H1 (cell line): Measurements from ENCODE around the gene SLC5A12. TPM values are rescaled to one million over a fixed set of nuclear protein-coding genes. Genes with fewer than 3 reads are reported as not detected.

Experiments
- CTCF ChIA-PET: fragments of 300-600 bp; sonication (Branson Sonifier 250); formaldehyde crosslinking; loops from one replicate; lab custom pipeline; 2021; ENCODE audit not compliant: partially characterized antibody; lab: Charles Lee
- POLR2A ChIA-PET: fragments of 300-600 bp; sonication (Branson Sonifier 250); formaldehyde crosslinking; loops from one replicate; lab custom pipeline; 2021; ENCODE audit warnings: inconsistent platforms; ENCODE audit not compliant: partially characterized antibody; lab: Charles Lee
- DNase-seq, 2 experiments: peaks; one replicate each; pipeline versions ENCODE4 v3.0.0 to v3.0.0-alpha.2; 2010 to 2022; ENCODE audit warnings: low spot score in 2 of 2, low read depth in 1 of 2, mixed read lengths in 1 of 2
- FAIRE-seq: peaks from 2 replicates; lab custom pipeline; 2011; peaks lifted over from hg19 to GRCh38; lab: Jason Lieb, UNC
- H2AFZ ChIP-seq: 2 replicates; pipeline ENCODE4 v1.8.1; 2012; ENCODE audit warnings: low read length, inconsistent platforms
- H2AK5ac ChIP-seq: 2 replicates; pipeline ENCODE4 v1.6.1; 2013; ENCODE audit warnings: low read depth, low read length
- H2BK120ac ChIP-seq: replicated peaks from 2 replicates; pipeline ENCODE3; 2013; ENCODE audit warnings: low read depth, low read length, inconsistent platforms
- H2BK12ac ChIP-seq: 2 replicates; pipeline ENCODE4 v1.6.1; 2013; ENCODE audit warnings: low read depth, low read length
- H2BK15ac ChIP-seq: 2 replicates; pipeline ENCODE4 v1.6.1; 2013; ENCODE audit warnings: low read length
- H2BK20ac ChIP-seq: 2 replicates; pipeline ENCODE4 v1.6.1; 2013; ENCODE audit warnings: low read length
- H2BK5ac ChIP-seq: 2 replicates; pipeline ENCODE4 v1.6.1; 2013; ENCODE audit warnings: low read depth, low read length
- H3K14ac ChIP-seq: 2 replicates; pipeline ENCODE4 v1.6.1; 2013; ENCODE audit warnings: inconsistent platforms; ENCODE audit not compliant: insufficient read length
- H3K18ac ChIP-seq: 2 replicates; pipeline ENCODE4 v1.6.1; 2013; ENCODE audit warnings: low read length; ENCODE audit errors: extremely low read depth
- H3K23ac ChIP-seq: 2 replicates; pipeline ENCODE4 v1.6.1; 2013; ENCODE audit warnings: inconsistent platforms; ENCODE audit not compliant: insufficient read length
- H3K23me2 ChIP-seq: 2 replicates; pipeline ENCODE4 v1.6.1; 2013; ENCODE audit warnings: low read depth, low read length
- H3K27ac ChIP-seq: 2 replicates; pipeline ENCODE4 v1.6.1; 2011; ENCODE audit warnings: low read depth, low read length, inconsistent platforms
- H3K27me3 ChIP-seq, 4 experiments: replicated peaks in 1 of 4; 1 replicate in 1 of 4; 2 replicates in 3 of 4; pipeline versions ENCODE4 v1.6.1 to v1.8.1; 2011 to 2013; ENCODE audit warnings: low read length in 3 of 4, mild to moderate bottlenecking in 3 of 4, inconsistent platforms in 2 of 4, mixed read lengths in 2 of 4, moderate library complexity in 1 of 4; ENCODE audit not compliant: control insufficient read depth in 3 of 4, insufficient read depth in 3 of 4; ENCODE audit errors: extremely low read depth in 1 of 4
- H3K36me3 ChIP-seq, 4 experiments: 2 replicates each; pipeline versions ENCODE4 v1.6.1 to v1.8.1; 2011 to 2013; ENCODE audit warnings: mild to moderate bottlenecking in 4 of 4, low read length in 3 of 4, moderate library complexity in 2 of 4, control low read depth in 1 of 4, inconsistent platforms in 1 of 4; ENCODE audit not compliant: insufficient read depth in 4 of 4, control insufficient read depth in 2 of 4
- H3K4ac ChIP-seq: replicated peaks from 2 replicates; pipeline ENCODE3; 2013; ENCODE audit warnings: low read length, low read depth, mixed read lengths, inconsistent platforms; ENCODE audit not compliant: insufficient read length
- H3K4me1 ChIP-seq, 4 experiments: replicated peaks in 1 of 4; 1 replicate in 1 of 4; 2 replicates in 3 of 4; pipeline versions ENCODE4 v1.6.1 to v1.8.1; 2011 to 2013; ENCODE audit warnings: low read length in 3 of 4, inconsistent platforms in 2 of 4, mixed read lengths in 1 of 4; ENCODE audit not compliant: insufficient read depth in 4 of 4, control insufficient read depth in 3 of 4
- H3K4me2 ChIP-seq, 2 experiments: 2 replicates each; pipeline versions ENCODE4 v1.6.1 to v1.8.1; 2011 to 2013; ENCODE audit warnings: low read depth in 2 of 2, low read length in 2 of 2, control low read depth in 1 of 2, inconsistent platforms in 1 of 2, mild to moderate bottlenecking in 1 of 2; ENCODE audit not compliant: insufficient read depth in 1 of 2
- H3K4me3 ChIP-seq, 4 experiments: fragments of 200-600, 300-600 bp in 1 of 4; sonication (generic), shearing (Covaris generic), sonication (Bioruptor Twin) in 1 of 4; 2 replicates each; pipeline versions ENCODE4 v1.5.1 to v1.8.1; 2011 to 2016; ENCODE audit warnings: low read length in 4 of 4, low read depth in 3 of 4, control low read depth in 2 of 4, inconsistent platforms in 2 of 4, mild to moderate bottlenecking in 2 of 4, mixed read lengths in 1 of 4, moderate library complexity in 1 of 4; ENCODE audit not compliant: insufficient read depth in 2 of 4; ENCODE audit errors: extremely low read depth in 1 of 4
- H3K56ac ChIP-seq: replicated peaks from 2 replicates; pipeline ENCODE3; 2013; ENCODE audit warnings: low read depth, mild to moderate bottlenecking, mixed read lengths, low read length, inconsistent platforms; ENCODE audit not compliant: insufficient read length
- H3K79me1 ChIP-seq: 2 replicates; pipeline ENCODE4 v1.6.1; 2013; ENCODE audit warnings: low read depth, low read length, control low read depth
- H3K79me2 ChIP-seq, 2 experiments: 2 replicates each; pipeline versions ENCODE4 v1.6.1 to v1.8.1; 2012 to 2013; ENCODE audit warnings: low read length in 2 of 2, mild to moderate bottlenecking in 2 of 2, inconsistent platforms in 1 of 2; ENCODE audit not compliant: insufficient read depth in 2 of 2, control insufficient read depth in 1 of 2
- H3K9ac ChIP-seq, 4 experiments: replicated peaks in 1 of 4; 1 replicate in 1 of 4; 2 replicates in 3 of 4; pipeline versions ENCODE4 v1.6.1 to v1.8.1; 2011 to 2013; ENCODE audit warnings: low read depth in 3 of 4, low read length in 3 of 4, control low read depth in 2 of 4, mild to moderate bottlenecking in 2 of 4, moderate library complexity in 2 of 4, inconsistent platforms in 1 of 4; ENCODE audit errors: extremely low read depth in 1 of 4
- H3K9me3 ChIP-seq, 2 experiments: 2 replicates each; pipeline versions ENCODE4 v1.6.1 to v1.8.1; 2012 to 2013; ENCODE audit warnings: mild to moderate bottlenecking in 2 of 2, moderate library complexity in 2 of 2, control low read depth in 1 of 2, inconsistent platforms in 1 of 2, low read depth in 1 of 2, low read length in 1 of 2, mixed read lengths in 1 of 2; ENCODE audit not compliant: insufficient read depth in 2 of 2
- H4K20me1 ChIP-seq, 2 experiments: replicated peaks in 1 of 2; 2 replicates each; pipeline versions ENCODE3 to v1.8.1; 2011 to 2013; ENCODE audit warnings: inconsistent platforms in 2 of 2, low read length in 2 of 2, mild to moderate bottlenecking in 1 of 2; ENCODE audit not compliant: insufficient read depth in 2 of 2, control insufficient read depth in 1 of 2
- H4K5ac ChIP-seq: 2 replicates; pipeline ENCODE4 v1.6.1; 2013; ENCODE audit warnings: low read length, low read depth, mixed read lengths, inconsistent platforms; ENCODE audit not compliant: insufficient read length
- H4K8ac ChIP-seq: 2 replicates; pipeline ENCODE4 v1.8.0; 2013; ENCODE audit warnings: mild to moderate bottlenecking, moderate library complexity, low read length, inconsistent platforms; ENCODE audit not compliant: insufficient read depth; ENCODE audit errors: extremely low read depth
- H4K91ac ChIP-seq: replicated peaks from 2 replicates; pipeline ENCODE3; 2013; ENCODE audit warnings: low read length, mixed read lengths, inconsistent platforms; ENCODE audit not compliant: insufficient read length
- ASH2L ChIP-seq: fragments of 200-600, 300-600 bp; sonication (generic); IDR thresholded peaks from one replicate; pipeline ENCODE4 v1.7.1; 2017; ENCODE audit warnings: low read length
- CBX8 ChIP-seq: fragments of 300-800, 300-1000 bp; sonication (generic); IDR thresholded peaks from 2 replicates; pipeline ENCODE4 v1.7.1; 2016; ENCODE audit warnings: low read depth, low read length, borderline replicate concordance
- CEBPB ChIP-seq: IDR thresholded peaks from 2 replicates; pipeline ENCODE4 v1.6.1; 2012; ENCODE audit warnings: low read depth, low read length
- CHD1 ChIP-seq: IDR thresholded peaks from 2 replicates; pipeline ENCODE4 v1.6.1; 2012; ENCODE audit warnings: low read depth, low read length, improper control_type of control experiment
- CREB1 ChIP-seq: IDR thresholded peaks from 2 replicates; pipeline ENCODE4 v1.6.1; 2012; ENCODE audit warnings: inconsistent platforms
- EP300 ChIP-seq, 2 experiments: IDR thresholded peaks; 1 replicate in 1 of 2; 2 replicates in 1 of 2; pipeline ENCODE4 v1.6.1; 2011 to 2012; ENCODE audit warnings: low read depth in 2 of 2, low read length in 2 of 2, mild to moderate bottlenecking in 2 of 2, borderline replicate concordance in 1 of 2, inconsistent platforms in 1 of 2, moderate library complexity in 1 of 2
- POLR2A ChIP-seq, 2 experiments: IDR thresholded peaks; 1 replicate in 1 of 2; 2 replicates in 1 of 2; pipeline ENCODE4 v1.6.1; 2011; ENCODE audit warnings: low read depth in 2 of 2, low read length in 2 of 2, mild to moderate bottlenecking in 2 of 2; ENCODE audit errors: control extremely low read depth in 1 of 2
- SIX5 ChIP-seq: IDR thresholded peaks from 2 replicates; pipeline ENCODE4 v1.6.1; 2011; ENCODE audit warnings: mild to moderate bottlenecking, low read depth, low read length
- SP1 ChIP-seq: IDR thresholded peaks from 2 replicates; pipeline ENCODE4 v1.6.1; 2011; ENCODE audit warnings: low read depth, low read length
- TCF12 ChIP-seq: IDR thresholded peaks from 2 replicates; pipeline ENCODE4 v1.6.1; 2011; ENCODE audit warnings: low read depth, mild to moderate bottlenecking, low read length
- WGBS, 2 experiments: shearing (Covaris generic) in 1 of 2; methylation state at CpG; one replicate each; pipeline versions ENCODE4 v1.1.6 to v1.1.7; 2013 to 2015; ENCODE audit warnings: low lambda C conversion rate in 2 of 2, mixed read lengths in 2 of 2, inconsistent platforms in 1 of 2, low coverage in 1 of 2, missing lambda C conversion rate in 1 of 2; ENCODE audit not compliant: insufficient replicate concordance in 2 of 2, insufficient coverage in 1 of 2, insufficient read length in 1 of 2; ENCODE audit errors: extremely low coverage in 1 of 2, missing lambda C conversion rate in 1 of 2; 5-methylcytosine and 5-hydroxymethylcytosine counted together
- polyA plus RNA-seq, 7 experiments: library from polyadenylated mRNA; depleted of rRNA in 3 of 7; stranded (reverse) in 5 of 7; unstranded in 2 of 7; fragments of >200 nt in 5 of 7; fragments of 200-250 nt in 2 of 7; gene quantifications; 1 replicate in 5 of 7; 2 replicates in 1 of 7; 4 replicates in 1 of 7; pipeline versions ENCODE4 v1.2.1 to v1.2.3, GENCODE V29; 2011 to 2013; ENCODE audit warnings: missing spikeins in 2 of 7, mixed read lengths in 2 of 7
- total RNA-seq: library from RNA; stranded (reverse); fragmentation: NEBNext Ultra II Directional; extraction: Animal tissue kit (Norgen Biotek cat#: 25700); gene quantifications from 2 replicates; pipeline ENCODE4 v1.2.1, GENCODE V29; 2021
- TF ChIP-seq, protein P1 (sequence below): IDR thresholded peaks from 2 replicates; pipeline ENCODE4 v1.6.1; 2011; ENCODE audit warnings: low read length, improper control_type of control experiment
- TF ChIP-seq, protein P2 (sequence below): IDR thresholded peaks from 2 replicates; pipeline ENCODE4 v1.6.1; 2011; ENCODE audit warnings: low read depth, mild to moderate bottlenecking, low read length; ENCODE audit not compliant: insufficient read depth

SLC5A12 gene
- total and polyA plus RNA-seq, 2 of the 8 experiments (the other 6 are each of a cell fraction or from before 2014, with no cell fraction given), result 1.3 to 1.4 TPM

DNA sequence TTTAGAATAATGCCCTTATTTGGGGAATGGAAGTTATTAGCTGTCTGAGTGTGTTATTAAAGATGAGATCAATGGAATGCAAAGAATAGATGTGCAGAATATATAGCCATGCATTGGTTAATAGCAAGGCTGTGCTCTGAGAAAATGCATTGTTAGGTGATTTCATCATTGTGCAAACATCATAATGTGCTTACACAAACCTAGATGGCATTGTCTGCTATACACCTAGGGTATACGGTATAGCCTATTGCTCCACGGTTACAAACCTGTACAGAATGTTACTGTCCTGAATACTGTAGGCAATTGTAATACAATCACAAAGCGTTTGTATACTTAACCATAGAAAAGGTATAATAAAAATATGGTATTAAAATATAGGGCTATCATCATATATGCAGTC is 25.5 kb downstream of the SLC5A12 start:
- WGBS, 2 experiments, result 92% methylated on average over 3 of the region's 3 CpGs; no CpG with 5 or more reads in 1 of the 2 experiments
- FAIRE-seq, result no peak
- no peaks in the 10 kb centered on the region for H4K20me1 ChIP-seq
- H3K4me2 ChIP-seq, result no peak overlapping the region
- CTCF ChIA-PET, result interaction anchor here (1.0 kb wide), 1 partner anchor 463 kb away, joined by 3 read pairs; no protein-coding TSS in a partner anchor
- H3K23ac ChIP-seq, result no peak overlapping the region
- H3K27me3 ChIP-seq, result no peaks in the 10 kb centered on the region
- no peak overlapping the region for H2AFZ ChIP-seq
- H2BK120ac ChIP-seq, result no peak overlapping the region
- no peak overlapping the region for H4K8ac ChIP-seq
- no peak overlapping the region for H3K18ac ChIP-seq
- H3K4me3 ChIP-seq, result no peak overlapping the region
- no peak overlapping the region for H2BK5ac ChIP-seq
- DNase-seq, result no peak
- no peak overlapping the region for H2BK12ac ChIP-seq
- H3K23me2 ChIP-seq, result no peaks in the 10 kb centered on the region
- peaks cover 0 to 3% (median 0%) of the 10 kb centered on the region in 4 experiments; a peak in 1 of 7 replicates for H3K4me1 ChIP-seq
- H2BK20ac ChIP-seq, result no peak overlapping the region
- no peak overlapping the region for H4K91ac ChIP-seq
- no peak overlapping the region for H3K56ac ChIP-seq
- POLR2A ChIA-PET, result no interaction called here
- H3K4ac ChIP-seq, result no peak overlapping the region
- H2BK15ac ChIP-seq, result no peak overlapping the region
- no peaks in the 10 kb centered on the region for H3K9me3 ChIP-seq
- H3K9ac ChIP-seq, result no peak overlapping the region
- no peak overlapping the region for H3K14ac ChIP-seq
- H3K79me2 ChIP-seq, result no peaks in the 10 kb centered on the region
- H2AK5ac ChIP-seq, result no peak overlapping the region
- H3K27ac ChIP-seq, result no peak overlapping the region
- H3K79me1 ChIP-seq, result no peaks in the 10 kb centered on the region
- no peaks in the 10 kb centered on the region for H3K36me3 ChIP-seq
- H4K5ac ChIP-seq, result no peak overlapping the region
- TF ChIP-seq ASH2L, result no peak
- no peak for TF ChIP-seq SIX5
- TF ChIP-seq CEBPB, result no peak
- TF ChIP-seq, protein P1, sequence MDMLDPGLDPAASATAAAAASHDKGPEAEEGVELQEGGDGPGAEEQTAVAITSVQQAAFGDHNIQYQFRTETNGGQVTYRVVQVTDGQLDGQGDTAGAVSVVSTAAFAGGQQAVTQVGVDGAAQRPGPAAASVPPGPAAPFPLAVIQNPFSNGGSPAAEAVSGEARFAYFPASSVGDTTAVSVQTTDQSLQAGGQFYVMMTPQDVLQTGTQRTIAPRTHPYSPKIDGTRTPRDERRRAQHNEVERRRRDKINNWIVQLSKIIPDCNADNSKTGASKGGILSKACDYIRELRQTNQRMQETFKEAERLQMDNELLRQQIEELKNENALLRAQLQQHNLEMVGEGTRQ, result no peak
- no peak for TF ChIP-seq CREB1
- TF ChIP-seq CHD1, result no peak
- TF ChIP-seq, protein P2, sequence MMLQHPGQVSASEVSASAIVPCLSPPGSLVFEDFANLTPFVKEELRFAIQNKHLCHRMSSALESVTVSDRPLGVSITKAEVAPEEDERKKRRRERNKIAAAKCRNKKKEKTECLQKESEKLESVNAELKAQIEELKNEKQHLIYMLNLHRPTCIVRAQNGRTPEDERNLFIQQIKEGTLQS, result no peak
- no peak for TF ChIP-seq SP1
- no peak for TF ChIP-seq TCF12
- no peak for TF ChIP-seq CBX8
- no peak for TF ChIP-seq EP300 (IDR thresholded peaks at IDR 0.05; ENCODE audit: borderline replicate concordance in 1 of 2, low read depth in 2 of 2, low read length in 2 of 2)
- no peak for TF ChIP-seq POLR2A (IDR thresholded peaks at IDR 0.05; ENCODE audit: control extremely low read depth in 1 of 2, low read depth in 2 of 2, low read length in 2 of 2)
